ENCODE results near the gene PARP8.
"Not testable (repeated sequence)": the region's sequence is repeated elsewhere in the genome, so short reads cannot be mapped to it uniquely, and the experiment has no call there.

PARP8 gene

DNA sequence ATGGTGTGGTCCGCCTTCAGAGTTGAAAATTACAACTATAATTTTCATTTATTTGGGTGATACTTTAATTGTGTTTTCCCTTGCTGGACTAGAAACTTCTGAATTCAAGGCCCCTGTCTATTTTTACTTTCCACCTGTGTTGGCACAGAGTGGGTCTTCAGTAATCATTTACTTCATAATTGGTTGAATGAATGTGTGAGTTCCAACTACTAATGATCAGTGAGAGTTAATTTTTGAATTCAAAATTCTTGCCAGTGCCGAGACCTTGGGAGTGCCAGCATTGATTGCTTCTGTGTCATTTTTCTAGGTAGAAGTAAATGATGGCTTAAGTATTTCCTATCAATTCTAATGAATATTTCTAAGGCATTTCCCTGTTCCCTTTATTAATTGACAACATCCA is 61.4 kb downstream of the PARP8 start:
- DNase-seq = no peak

DNA sequence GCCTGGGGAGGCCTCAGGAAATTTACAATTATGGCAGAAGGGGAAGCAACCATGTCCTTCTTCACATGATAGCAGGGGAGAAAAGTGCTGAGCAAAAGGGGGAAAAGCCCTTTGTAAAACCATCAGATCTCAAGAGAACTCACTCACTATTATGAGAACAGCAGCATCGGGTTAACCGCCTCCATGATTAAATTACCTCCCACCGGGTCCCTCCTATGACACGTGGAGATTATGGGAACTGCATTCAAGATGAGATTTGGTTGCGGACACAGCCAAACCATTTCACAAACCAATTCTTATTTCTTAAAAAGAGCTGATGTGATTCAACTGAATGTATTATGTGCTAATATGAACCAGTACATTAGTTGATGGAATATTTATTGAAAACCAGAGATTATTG is 63.9 kb downstream of the PARP8 start:
- DNase-seq = no peak

DNA sequence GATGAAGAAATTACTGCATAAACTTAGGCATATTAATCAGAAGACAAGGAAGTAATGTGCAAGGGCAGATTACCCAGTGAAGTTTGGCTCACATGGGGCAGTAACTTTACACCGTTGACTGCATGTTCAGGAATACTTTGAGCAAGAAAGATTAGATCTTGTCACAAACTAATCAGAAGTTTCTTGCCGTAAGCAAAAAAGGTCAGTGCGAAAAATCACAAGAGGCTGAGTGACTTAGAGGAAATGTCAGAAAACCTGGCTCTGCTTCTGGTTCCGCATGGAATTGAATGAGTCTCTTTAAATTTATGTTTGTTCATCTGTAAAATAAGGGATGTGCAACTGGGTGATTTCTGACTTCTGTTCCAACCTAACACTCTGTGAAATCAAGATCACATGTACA is 64.4 kb downstream of the PARP8 start:
- no peak for DNase-seq

DNA sequence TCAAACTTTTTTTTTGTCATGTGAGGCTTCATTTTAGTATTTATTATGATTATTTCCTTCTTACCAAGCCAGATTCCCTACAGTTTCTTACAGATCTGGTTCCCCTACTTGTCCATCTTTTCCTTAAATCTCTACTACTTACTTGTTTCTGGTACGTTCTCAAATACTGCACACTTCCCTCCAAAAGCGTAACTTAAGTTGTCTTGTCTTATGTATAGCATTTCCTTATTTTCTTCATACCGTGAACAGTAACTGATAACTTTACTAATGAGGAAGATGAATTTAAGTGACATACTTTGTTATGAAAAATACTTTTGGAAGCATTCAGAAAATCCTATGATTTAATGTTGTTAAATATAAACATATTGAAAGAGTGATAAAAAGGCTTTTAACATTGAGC is 67.3 kb downstream of the PARP8 start:
- no peak for DNase-seq

DNA sequence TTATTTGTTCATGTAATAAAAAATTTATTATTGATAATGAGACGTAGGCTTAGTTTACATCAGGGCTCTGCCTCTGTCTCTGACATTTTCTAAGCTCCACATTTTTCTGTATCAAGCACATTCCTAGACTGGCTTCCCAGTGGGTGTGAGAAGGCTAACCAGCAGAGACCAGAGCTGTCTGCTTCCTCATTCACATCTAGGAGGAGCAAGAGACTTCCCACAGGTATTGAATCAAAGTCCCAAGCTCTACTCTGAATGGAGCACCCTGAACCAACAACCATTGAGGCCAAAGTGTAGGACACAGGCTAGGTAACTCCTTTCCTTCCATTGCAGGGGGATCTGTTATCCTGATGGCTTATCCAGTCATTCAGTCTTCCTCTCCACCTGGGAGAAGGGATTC is 72.4 kb downstream of the PARP8 start:
- DNase-seq = no peak

DNA sequence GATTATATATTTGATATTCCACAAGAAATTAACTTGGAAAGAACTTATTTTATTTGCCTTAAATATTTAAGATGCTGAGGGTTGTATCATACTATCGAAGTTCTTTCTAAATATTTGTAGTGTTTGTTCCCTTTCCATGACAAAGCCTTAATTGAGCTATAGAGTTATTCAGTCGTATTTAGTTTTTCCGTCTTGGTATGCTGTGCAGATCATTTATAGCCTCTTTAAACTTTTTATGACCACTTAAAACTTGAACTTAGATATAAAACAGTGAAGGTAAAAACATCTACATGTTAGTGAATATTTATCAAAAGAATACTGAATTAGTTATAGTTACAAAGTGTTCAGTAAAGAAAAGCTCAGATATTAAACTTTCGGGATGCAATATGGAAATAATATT is 74.4 kb downstream of the PARP8 start:
- no peak for DNase-seq

DNA sequence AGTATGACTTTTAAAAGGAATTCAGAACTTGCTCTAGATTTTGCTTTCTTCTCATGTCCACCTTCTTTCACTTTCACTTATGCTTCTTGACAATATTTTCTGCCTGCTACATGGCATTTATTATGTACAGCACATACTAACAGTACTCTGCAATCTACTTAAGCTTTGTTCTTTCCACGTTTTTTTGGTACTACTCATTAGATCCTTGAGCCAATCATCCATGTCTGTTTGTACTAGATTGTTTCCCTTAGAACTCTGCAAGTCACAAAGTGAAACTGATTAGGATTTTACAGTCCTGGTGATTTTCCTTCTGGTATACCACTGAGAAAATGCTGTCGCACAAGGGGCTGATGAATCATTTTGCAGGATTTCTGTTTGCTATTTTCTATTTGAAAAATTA is 78.3 kb downstream of the PARP8 start:
- DNase-seq = peak; percentile 24

DNA sequence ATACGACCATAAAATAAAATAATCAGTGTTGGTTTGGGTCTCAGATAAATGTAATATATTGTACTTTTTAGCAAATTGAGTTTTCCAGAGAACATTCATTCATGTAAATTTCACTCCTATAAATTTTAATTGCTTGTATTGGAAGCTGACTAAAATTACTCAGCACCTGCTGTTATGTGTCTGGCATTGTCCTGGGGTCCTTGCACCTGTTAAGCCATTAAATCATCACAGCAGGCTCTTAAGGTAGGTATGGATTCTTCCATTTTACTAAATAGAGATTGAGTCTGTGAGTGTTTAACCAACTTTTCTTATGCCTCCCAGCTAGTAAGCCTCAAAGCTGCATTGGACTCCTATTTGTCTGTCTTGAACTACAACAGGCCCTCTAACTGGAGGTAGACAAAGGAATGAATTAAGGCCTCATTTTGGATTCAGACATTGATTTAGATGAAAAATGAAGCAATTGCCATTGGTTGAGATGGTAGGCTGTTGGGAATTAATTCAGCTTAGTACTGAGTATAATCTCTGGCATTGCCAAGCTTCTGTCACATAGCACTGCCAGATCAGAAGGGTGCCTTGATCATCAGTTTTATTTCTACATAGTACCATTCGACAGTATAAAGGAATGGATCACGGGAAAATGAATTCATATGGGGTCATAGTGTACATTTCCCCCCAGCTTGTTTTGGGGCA is 78.9 kb downstream of the PARP8 start:
- no peak for DNase-seq

DNA sequence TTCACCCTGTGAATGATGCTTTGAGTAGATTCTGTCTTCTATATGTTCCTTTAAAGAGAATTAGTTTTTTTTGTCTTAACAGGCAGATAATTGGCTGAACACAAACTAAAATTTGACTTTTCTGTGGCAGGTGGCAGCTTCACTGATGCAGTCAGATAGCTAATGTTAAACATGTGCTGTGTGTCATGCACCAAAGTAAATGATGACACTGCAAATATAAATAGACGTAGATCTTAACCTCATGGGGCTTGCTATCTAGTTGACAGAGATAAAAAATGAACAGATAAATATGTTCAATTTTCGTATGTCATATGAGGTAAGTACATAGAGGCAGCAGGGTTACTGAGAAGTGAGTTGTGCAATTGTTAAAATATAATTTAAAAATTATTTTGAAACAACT is 82.7 kb downstream of the PARP8 start:
- no peak for DNase-seq

DNA sequence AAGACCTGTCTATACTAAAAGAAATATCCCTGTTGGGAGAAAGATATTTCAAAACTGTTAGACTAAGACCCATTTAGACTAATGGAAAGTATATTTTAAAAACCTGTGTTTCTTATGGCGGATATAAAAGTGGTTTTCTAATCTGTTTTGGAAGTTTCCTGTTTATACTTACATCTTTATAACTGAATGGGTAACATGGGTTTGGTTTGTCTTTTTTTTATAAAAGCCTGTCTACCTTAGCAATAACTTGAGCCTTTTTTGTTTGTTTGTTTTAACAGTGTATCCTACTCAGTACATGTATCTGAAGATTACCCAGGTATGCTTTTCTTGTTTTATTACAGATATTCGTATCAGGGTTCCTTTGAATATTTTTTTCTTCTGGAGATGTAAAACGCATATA is 83.4 kb downstream of the PARP8 start:
- no peak for DNase-seq

DNA sequence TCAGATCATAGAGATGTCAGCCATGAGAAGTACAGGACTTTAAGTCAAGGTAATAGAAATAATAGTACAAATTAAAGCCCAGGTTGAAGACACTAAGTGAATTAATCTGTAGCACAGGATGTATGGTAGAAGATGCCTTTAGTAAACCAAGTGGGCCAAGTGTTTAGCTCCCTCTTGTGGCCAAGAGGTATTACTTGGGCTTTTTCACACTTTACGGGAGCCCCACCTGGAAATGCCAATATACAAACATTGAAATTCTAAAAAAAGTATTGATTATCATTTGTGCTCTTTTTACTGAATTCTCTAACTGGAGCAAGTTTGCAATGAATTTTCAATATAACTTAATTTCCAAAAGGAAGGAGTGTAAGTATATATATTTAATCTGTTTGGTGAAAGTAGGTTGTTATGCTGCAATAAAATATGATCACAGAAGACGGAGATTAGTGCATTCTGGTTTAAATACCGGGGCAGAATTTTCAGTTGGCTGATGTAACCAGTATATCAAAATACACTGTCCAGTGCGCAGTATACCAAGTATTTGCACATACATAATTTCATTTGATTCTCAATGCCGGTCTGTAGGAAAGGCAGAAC is 84.7 kb downstream of the PARP8 start:
- DNase-seq = peak; percentile 53

DNA sequence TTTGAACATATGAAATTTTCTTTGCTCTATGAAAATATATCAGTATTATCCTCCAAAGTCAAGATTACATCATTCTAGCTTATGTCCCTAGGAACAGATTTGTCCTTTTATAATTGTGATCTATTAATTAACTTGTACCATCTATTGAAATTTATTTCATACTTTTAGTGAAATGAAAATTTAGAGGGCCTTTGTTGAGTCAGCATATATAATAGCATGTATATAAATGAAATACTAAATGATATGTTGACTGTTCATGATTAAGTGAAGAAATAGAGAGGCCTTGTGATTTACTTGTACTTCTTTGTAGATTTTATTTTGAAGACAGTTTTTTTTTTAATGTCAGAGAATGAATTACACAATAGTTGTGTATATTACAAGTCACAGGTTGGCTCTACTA is 86.4 kb downstream of the PARP8 start:
- no peak for DNase-seq

DNA sequence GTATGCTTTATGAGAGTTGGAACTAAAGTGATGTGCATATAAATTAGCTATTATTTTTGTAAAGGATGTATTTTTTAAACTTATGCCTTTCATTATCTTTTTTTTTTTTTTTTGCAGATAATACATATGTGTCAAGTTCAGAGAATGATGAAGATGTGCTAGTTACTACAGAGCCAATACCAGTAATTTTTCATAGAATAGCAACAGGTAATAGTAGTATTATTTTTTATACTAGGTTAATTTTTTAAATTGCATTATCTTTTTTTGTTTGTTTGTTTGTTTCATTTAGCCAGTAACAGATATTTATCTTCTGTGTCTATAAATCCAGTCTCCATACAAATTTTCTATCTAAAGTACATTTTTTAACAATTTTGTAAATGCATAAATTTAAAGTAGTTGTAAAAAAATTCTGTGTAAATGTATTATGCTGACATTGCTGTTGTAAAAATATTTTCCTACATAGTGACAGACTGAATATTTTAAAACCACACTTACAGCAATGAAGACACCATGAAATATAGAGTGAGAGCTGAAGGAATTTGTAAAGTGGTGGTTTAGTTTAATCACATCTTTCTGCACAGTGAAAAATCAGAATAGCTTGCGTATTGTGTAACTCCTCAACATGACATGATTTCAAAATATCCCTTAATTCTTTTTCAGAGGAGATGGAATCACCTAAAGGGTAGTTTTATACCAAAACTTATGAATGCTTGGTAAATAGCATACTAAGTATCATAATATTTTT is 93.3 kb downstream of the PARP8 start:
- DNase-seq = peak; percentile 7

DNA sequence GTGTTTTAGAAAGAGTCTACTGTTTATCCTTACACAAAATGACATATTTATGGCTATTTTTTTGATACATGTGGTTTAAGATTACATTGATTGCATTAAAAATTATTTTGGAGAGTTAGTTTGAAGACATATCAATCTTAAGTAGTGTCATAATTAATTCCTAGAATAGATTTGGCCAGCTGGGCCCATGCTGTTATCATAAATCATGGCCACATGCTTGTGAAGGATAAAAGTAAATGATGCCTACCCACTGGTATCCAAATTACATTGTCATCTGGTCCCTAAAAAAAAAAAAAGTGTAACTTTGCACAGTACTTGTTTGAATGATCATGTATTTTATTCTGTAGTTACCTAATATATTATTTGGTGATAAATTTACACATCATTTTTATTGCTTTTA is 96.9 kb downstream of the PARP8 start:
- DNase-seq = no peak

DNA sequence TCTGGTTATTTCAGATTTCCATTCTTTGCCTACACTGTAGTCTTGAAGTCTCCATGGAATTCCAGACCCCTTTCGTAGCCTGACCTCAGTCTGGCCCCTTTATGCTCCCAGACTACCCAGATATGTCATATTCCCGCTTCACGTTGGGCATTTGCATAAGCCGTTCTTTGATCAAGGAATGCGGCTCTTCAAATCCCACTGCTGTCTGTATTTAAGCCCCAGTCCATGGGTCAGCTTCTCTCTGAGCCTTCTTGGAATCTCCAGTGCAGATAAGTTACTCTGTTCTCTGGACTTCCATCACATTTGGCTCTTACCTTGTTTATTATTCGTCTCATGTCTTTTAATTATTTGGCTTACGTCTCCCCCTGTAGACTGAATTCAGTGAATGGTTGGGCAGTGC is 97.4 kb downstream of the PARP8 start:
- DNase-seq = no peak

DNA sequence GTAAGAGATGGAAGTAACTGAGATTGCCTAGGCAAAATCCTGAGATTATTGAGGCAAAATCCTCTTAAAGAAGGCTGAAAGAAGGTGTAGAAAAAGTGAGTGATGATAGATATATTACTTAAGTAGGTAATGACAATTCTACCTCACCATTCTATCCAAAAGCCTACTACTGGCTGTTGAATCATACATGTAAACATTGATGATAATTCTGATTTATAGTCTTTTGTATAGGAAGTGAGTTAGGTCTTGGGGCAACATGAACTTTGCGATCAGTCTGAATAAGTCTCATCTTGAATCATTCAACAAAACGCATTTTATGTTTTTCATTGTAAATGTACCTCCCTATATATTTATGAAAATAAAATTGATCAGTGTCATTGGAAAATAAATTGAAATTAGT is 99.6 kb downstream of the PARP8 start:
- no peak for DNase-seq

DNA sequence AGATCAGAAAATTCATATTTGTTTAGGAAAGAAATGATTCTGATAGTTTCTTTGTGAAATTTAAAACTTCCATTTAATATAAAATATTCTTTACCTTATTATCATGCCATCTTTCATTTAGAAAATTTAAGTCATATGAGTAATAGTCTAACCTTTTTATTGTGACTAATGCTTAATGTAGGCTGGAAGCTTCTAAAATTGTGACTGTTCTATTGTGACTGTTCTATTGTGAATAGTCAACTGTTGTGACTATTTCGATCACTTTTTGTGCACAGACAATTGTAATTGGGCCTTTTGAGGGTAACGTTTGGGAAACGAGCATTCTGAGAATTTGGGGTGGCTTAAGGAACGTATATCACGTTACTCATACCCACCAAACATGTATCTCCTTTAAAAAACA is 100.0 kb downstream of the PARP8 start:
- DNase-seq = peak; percentile 10

DNA sequence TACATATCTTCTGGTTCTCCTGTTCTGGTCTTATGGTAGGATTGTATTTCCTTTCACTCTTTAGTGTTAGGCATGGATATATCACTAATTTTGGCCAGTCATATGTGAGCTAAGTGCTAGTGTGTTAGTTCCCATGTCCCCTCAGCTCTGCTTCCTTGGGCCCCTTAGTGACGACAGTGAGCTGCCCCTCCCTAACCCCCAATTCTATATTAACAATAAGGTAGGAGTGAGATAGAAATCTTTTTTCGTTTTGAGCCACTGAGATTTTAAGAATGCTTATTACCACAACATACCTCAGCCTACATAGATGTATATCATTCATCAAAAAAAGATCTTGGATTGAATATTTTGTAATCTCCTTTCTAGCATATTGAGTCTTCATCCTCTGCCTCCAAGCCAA is 100.5 kb downstream of the PARP8 start:
- no peak for DNase-seq

DNA sequence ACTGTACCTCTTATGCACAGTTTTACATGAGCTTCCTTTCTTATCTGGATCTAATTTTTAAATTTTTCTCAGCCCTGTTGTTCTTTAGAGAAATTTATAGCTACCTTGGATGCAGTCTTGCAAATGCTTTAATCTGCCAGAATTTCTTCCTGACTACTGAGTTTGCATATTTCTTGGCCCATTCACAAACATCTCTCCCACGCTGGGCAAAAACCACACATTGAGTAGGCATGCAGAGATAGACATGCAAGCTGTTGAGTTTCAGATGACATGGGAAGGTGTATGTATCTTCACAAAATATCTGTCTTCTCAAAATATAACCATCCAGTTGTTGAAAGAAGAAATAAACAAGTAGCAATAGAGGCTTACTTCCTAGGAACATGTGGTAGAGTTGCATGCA is 101.2 kb downstream of the PARP8 start:
- peak; percentile 62 for DNase-seq

DNA sequence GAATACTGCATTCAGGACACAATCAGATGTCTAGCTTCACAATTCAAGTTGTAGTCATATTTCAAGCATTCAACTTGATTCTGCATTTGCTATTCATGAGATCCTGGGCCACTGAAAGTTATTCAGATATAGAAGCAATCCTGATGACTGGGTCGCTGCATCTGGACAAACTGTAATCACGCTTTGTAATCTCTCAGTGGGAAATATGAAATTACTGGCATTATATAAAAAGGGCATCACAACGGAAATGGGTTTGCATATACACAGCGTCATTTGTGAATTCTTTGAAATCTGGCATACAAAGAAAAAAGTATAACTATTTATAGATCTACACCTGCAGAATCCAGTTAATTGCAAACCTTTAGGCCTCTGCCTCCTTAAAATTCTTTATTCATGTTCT is 102.2 kb downstream of the PARP8 start:
- DNase-seq = no peak

DNA sequence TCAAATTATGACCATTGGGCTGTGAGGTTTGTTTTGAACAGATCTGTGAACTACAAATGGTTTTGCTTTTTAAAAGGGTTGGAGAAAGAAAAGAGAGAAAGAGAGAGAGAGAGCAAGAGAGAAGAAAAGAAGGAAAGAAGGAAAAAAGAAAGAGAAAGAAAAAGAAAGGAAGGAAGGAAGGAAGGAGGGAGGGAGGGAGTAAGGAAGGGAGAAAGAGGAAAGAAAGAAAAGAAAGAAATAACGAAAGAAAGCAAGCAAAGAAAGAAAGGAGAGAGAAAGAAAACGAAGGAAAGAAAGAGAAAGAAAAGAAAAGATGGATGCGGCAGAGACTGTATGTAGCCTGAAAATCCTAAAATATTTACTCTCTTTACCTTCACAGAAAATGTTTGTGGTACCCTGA is 104.0 kb downstream of the PARP8 start:
- no peak for DNase-seq

DNA sequence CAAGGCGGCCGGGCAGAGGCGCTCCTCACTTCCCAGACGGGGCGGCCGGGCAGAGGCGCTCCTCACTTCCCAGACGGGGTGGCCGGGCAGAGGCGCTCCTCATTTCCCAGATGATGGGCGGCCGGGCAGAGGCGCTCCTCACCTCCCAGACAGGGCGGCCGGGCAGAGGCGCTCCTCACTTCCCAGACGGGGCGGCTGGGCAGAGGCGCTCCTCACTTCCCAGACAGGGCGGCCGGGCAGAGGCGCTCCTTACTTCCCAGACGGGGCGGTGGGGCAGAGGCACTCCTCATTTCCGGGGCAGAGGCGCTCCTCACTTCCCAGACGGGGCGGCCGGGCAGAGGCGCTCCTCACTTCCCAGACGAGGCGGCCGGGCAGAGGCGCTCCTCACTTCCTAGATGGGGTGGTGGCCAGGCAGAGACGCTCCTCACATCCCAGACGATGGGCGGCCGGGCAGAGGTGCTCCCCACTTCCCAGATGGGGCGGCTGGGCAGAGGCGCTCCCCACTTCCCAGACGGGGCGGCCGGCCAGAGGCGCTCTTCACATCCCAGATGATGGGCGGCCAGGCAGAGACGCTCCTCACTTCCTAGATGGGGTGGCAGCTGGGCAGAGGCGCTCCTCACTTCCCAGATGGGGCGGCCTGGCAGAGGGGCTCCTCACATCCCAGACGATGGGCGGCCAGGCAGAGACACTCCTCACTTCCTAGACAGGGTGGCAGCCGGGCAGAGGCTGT is 108.2 kb downstream of the PARP8 start:
- DNase-seq = not testable (repeated sequence)

DNA sequence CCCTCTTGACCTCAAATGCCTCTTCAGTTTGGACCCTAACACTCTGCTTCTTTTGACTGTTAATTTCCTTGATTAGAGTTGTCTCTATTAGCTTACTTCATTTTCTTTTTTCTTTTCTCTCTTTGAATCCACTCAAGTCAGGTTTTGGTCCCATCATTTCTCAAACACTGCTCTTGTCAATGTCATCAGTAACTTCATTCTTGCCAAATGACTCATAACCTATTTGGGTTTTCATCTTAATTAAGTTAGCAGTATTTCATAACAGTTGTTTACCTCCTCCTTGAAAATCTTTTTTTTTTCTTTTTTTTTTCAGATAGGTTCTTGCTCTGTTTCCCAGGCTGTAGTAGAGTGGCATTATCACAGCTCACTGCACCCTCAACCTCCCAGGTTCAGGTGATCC is 119.6 kb downstream of the PARP8 start:
- no peak for DNase-seq

DNA sequence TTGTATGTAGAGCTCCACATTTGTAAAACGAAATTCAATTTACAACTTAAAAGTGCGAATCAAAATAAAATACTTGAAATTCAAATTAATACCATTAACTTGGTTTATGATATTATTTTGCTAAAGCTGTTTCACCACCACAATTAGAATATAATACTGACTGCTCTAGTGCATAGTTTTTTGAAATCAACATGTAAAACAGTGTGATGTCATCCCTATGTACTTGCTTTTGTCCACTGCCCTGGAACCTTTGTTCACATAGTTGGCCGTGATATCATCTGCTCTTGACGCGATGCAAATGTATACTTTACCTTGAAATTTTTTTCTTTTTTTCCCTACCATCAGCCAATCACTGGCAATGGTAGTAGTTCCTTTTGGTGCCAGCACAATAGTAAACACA is 125.4 kb downstream of the PARP8 start:
- DNase-seq = no peak
